ENCODE measurements around the gene NMNAT2. TPM values are rescaled to one million over a fixed set of nuclear protein-coding genes. Genes with fewer than 3 reads are reported as not detected.
"Not testable (repeated sequence)": the region's sequence is repeated elsewhere in the genome, so short reads cannot be mapped to it uniquely, and the experiment has no call there.

Gene NMNAT2
- total and polyA plus RNA-seq, 2 donors: 1.4 to 2.4 TPM

DNA sequence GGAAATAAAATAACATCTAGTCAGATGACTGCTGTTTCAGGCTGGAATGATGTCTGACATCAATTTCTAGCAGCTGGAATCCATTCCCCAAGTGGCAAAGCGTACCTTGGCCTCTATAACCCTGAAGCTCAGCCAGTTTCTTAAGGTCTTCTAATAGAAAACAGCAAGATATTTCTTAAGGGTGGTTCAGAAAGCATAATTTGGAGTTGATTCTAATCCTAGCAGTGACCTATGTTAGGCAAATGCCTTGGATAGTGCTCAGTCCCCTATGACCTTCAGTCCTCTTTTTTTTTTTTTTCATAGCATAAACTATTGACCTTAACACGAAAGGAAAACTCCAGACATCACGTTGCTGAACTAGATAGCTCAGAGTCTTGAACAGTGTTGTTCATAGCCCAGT is 175.6 kb downstream of the NMNAT2 start:
- Histone ChIP-seq H3K36me3 (ENCODE audit: insufficient read depth) (no peaks in the 10 kb centered on the region), H3K4me1 (ENCODE audit: insufficient read depth) (no peaks in the 10 kb centered on the region), H3K4me3 (ENCODE audit: low read depth, low read length) (no peak overlapping the region), H3K27ac (ENCODE audit: low read depth) (no peak overlapping the region)
- DNase-seq (ENCODE audit: extremely low spot score): no peak
- WGBS: 71% methylated on average over 3 of the region's 3 CpGs

- no peak for DNase-seq (ENCODE audit: extremely low spot score)
- H3K4me1 ChIP-seq (ENCODE audit: insufficient read depth): no peaks in the 10 kb centered on the region
- H3K36me3 ChIP-seq (ENCODE audit: insufficient read depth): no peaks in the 10 kb centered on the region
- H3K27ac ChIP-seq (ENCODE audit: low read depth): no peak overlapping the region
- H3K4me3 ChIP-seq (ENCODE audit: low read depth, low read length): no peak overlapping the region
- 53% methylated on average over 3 of the region's 3 CpGs for WGBS
These were observed 176.7 kb downstream of the NMNAT2 start for GRCh38 chr1:183241471-183241870.

DNA sequence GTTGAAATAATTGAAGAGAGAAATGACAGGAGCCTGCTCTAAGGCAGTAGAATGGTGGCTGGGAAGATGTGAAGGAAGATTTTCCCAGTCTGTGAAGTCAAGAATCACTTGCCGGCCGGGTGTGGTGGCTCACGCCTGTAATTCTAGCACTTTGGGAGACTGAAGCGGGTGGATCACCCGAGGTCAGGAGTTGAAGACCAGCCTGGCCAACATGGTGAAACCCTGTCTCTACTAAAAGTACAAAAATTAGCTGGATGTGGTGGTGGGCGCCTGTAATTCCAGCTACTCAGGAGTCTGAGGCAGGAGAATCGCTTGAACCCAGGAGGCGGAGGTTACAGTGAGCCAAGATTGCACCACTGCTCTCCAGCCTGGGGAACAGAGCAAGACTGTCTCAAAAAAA is 177.3 kb downstream of the NMNAT2 start:
- WGBS: 91% methylated on average over 8 of the region's 8 CpGs
- not testable (repeated sequence) for H3K36me3 ChIP-seq (ENCODE audit: insufficient read depth); H3K4me1 ChIP-seq (ENCODE audit: insufficient read depth); H3K4me3 ChIP-seq (ENCODE audit: low read depth, low read length); H3K27ac ChIP-seq (ENCODE audit: low read depth); DNase-seq (ENCODE audit: extremely low spot score)

GRCh38 chr1:183240526-183240825 is 177.7 kb downstream of the NMNAT2 start:
- no peak overlapping the region for H3K27ac ChIP-seq (ENCODE audit: low read depth)

GRCh38 chr1:183239793-183240525 is 178.2 kb downstream of the NMNAT2 start:
- no peak for DNase-seq (ENCODE audit: extremely low spot score)
- no peak overlapping the region for H3K27ac ChIP-seq (ENCODE audit: low read depth)
- WGBS: 65% methylated on average over 8 of the region's 8 CpGs
- no peaks in the 10 kb centered on the region for H3K36me3 ChIP-seq (ENCODE audit: insufficient read depth)
- no peak overlapping the region for H3K4me3 ChIP-seq (ENCODE audit: low read depth, low read length)
- H3K4me1 ChIP-seq (ENCODE audit: insufficient read depth): no peaks in the 10 kb centered on the region

More at GRCh38 chr1:183240526-183240825, 177.7 kb downstream of the NMNAT2 start:
- DNase-seq (ENCODE audit: extremely low spot score): no peak
- 89% methylated on average over 4 of the region's 4 CpGs for WGBS
- Histone ChIP-seq H3K36me3 (ENCODE audit: insufficient read depth) (no peaks in the 10 kb centered on the region), H3K4me3 (ENCODE audit: low read depth, low read length) (no peak overlapping the region), H3K4me1 (ENCODE audit: insufficient read depth) (no peaks in the 10 kb centered on the region)

DNA sequence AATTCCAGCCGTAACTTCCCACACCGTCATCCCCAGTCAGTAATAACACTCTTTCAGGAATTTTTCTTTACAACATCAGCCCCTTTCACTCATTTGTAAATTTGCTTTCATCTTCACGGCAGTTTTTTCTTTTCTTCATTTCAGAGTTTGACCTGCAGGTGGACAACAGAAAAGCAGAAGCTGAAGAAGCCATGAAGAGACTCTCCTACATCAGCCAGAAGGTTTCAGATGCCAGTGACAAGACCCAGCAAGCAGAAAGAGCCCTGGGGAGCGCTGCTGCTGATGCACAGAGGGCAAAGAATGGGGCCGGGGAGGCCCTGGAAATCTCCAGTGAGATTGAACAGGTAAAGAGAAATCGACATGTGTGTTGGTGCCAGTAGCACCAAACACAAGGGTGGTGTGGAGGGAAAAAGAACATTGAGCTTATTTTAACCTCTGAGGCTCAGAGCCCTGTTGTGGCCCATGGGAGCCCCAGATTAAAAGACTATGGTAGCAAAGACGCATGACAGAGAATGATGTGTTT is 178.9 kb downstream of the NMNAT2 start:
- WGBS: 86% methylated on average over 7 of the region's 7 CpGs
- Histone ChIP-seq H3K4me1 (ENCODE audit: insufficient read depth) (no peaks in the 10 kb centered on the region), H3K27ac (ENCODE audit: low read depth) (no peak overlapping the region), H3K4me3 (ENCODE audit: low read depth, low read length) (no peak overlapping the region), H3K36me3 (ENCODE audit: insufficient read depth) (no peaks in the 10 kb centered on the region)
- DNase-seq (ENCODE audit: extremely low spot score): no peak

DNA sequence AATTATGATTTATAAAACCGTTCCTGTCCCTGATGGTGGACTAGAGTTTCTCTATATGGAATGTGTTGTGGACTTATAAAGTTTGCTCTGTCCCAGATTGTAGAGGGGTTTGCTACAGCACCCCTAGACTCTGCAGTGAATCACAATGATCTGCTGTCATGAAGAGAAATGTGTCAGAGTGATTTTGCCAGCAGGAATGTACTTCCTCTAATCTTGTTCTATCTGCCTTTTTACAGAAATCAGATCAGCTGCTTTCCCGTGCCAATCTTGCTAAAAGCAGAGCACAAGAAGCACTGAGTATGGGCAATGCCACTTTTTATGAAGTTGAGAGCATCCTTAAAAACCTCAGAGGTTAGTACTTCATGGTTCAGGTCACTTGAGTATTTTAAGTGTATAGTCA is 180.1 kb downstream of the NMNAT2 start:
- H3K36me3 ChIP-seq (ENCODE audit: insufficient read depth): no peaks in the 10 kb centered on the region
- no peak overlapping the region for H3K27ac ChIP-seq (ENCODE audit: low read depth)
- no peak overlapping the region for H3K4me3 ChIP-seq (ENCODE audit: low read depth, low read length)
- DNase-seq (ENCODE audit: extremely low spot score): no peak
- no peaks in the 10 kb centered on the region for H3K4me1 ChIP-seq (ENCODE audit: insufficient read depth)
- WGBS: 75% methylated on average over 2 of the region's 2 CpGs

DNA sequence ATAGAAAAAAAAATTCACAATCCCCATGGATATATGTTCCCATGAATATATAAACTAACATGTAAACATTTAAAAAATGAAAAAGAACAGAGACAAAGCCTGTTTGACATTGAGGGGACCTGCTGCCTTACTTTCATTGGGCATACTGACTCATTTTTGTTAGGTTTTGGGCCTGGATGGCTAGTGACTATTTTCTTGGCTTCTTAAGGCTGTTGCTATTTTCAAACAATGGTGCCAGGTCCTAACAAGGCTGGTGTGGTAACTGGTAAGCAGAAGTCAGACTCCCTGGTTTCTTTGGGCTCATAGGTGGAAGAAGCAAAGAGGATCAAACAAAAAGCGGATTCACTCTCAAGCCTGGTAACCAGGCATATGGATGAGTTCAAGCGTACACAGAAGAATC is 181.1 kb downstream of the NMNAT2 start:
- no peaks in the 10 kb centered on the region for H3K4me1 ChIP-seq (ENCODE audit: insufficient read depth)
- DNase-seq (ENCODE audit: extremely low spot score): no peak
- no peak overlapping the region for H3K27ac ChIP-seq (ENCODE audit: low read depth)
- H3K4me3 ChIP-seq (ENCODE audit: low read depth, low read length): no peak overlapping the region
- H3K36me3 ChIP-seq (ENCODE audit: insufficient read depth): no peaks in the 10 kb centered on the region
- 96% methylated on average over 2 of the region's 2 CpGs for WGBS

- no peak overlapping the region for H3K27ac ChIP-seq (ENCODE audit: low read depth)
- DNase-seq (ENCODE audit: extremely low spot score): no peak
- no peak overlapping the region for H3K4me3 ChIP-seq (ENCODE audit: low read depth, low read length)
- H3K4me1 ChIP-seq (ENCODE audit: insufficient read depth): no peaks in the 10 kb centered on the region
- 93% methylated on average over 6 of the region's 6 CpGs for WGBS
- H3K36me3 ChIP-seq (ENCODE audit: insufficient read depth): no peaks in the 10 kb centered on the region
These were observed 181.9 kb downstream of the NMNAT2 start for GRCh38 chr1:183236158-183236725.

GRCh38 chr1:183235503-183235902 is 182.7 kb downstream of the NMNAT2 start:
- WGBS: 85% methylated on average over 14 of the region's 14 CpGs
- no peaks in the 10 kb centered on the region for H3K4me1 ChIP-seq (ENCODE audit: insufficient read depth)
- H3K36me3 ChIP-seq (ENCODE audit: insufficient read depth): no peaks in the 10 kb centered on the region
- H3K4me3 ChIP-seq (ENCODE audit: low read depth, low read length): no peak overlapping the region
- H3K27ac ChIP-seq (ENCODE audit: low read depth): peak overlapping the region; percentile 73
- DNase-seq (ENCODE audit: extremely low spot score): no peak

- Histone ChIP-seq H3K36me3 (ENCODE audit: insufficient read depth) (no peaks in the 10 kb centered on the region), H3K4me3 (ENCODE audit: low read depth, low read length) (peak overlapping the region; percentile 31), H3K27ac (ENCODE audit: low read depth) (peak overlapping the region; percentile 73), H3K4me1 (ENCODE audit: insufficient read depth) (no peaks in the 10 kb centered on the region)
- peak; percentile 88 for DNase-seq (ENCODE audit: extremely low spot score)
- WGBS: 19% methylated on average over 15 of the region's 15 CpGs
These were observed 183.3 kb downstream of the NMNAT2 start for GRCh38 chr1:183234660-183235476.

DNA sequence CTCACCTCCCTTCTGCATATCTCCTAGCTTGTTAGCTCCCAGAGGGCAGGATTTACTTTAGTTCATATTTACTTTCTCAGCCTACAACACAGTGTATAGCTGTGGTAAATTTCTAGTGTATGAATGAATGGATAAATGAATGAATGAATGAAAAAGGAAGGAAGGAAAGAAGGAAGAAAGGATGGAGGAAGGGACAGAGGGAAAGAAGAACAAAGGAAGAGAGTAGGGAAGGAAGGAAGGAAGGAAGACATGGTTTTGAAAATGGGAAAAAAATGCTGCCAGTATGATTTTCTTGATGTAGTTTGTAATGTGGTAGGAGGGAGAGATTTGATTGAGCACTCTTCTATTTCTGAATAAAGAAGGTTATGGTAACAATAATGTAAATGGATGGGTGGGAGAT is 185.1 kb downstream of the NMNAT2 start:
- no peaks in the 10 kb centered on the region for H3K36me3 ChIP-seq (ENCODE audit: insufficient read depth)
- no peak overlapping the region for H3K27ac ChIP-seq (ENCODE audit: low read depth)
- H3K4me1 ChIP-seq (ENCODE audit: insufficient read depth): no peaks in the 10 kb centered on the region
- no peak for DNase-seq (ENCODE audit: extremely low spot score)
- H3K4me3 ChIP-seq (ENCODE audit: low read depth, low read length): no peak overlapping the region

DNA sequence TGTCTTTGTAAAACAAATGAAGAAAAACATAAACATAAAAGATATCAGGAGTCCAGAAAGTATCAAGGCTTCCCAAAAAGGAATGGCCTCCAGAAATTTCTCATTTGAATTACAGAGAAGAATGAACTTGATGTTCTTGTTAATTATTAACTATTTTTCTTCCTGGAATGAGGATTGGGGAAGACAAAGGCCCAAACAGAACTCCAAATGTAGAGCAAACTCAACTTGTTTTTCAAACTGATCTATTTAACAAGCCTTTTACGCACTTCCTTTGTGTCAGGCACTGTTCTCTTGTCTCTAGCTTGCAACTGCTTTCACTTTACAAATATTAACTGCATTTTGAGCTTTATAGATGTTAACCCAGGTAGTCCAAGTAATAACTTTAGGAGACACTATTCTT is 186.6 kb downstream of the NMNAT2 start:
- no peaks in the 10 kb centered on the region for H3K36me3 ChIP-seq (ENCODE audit: insufficient read depth)
- H3K4me1 ChIP-seq (ENCODE audit: insufficient read depth): no peaks in the 10 kb centered on the region
- no peak for DNase-seq (ENCODE audit: extremely low spot score)
- no peak overlapping the region for H3K27ac ChIP-seq (ENCODE audit: low read depth)
- WGBS: 90% methylated on average over 1 of the region's 1 CpG
- H3K4me3 ChIP-seq (ENCODE audit: low read depth, low read length): no peak overlapping the region

GRCh38 chr1:183230413-183230812 is 187.8 kb downstream of the NMNAT2 start:
- no peak overlapping the region for H3K4me3 ChIP-seq (ENCODE audit: low read depth, low read length)
- DNase-seq (ENCODE audit: extremely low spot score): no peak
- H3K36me3 ChIP-seq (ENCODE audit: insufficient read depth): no peaks in the 10 kb centered on the region
- WGBS: 95% methylated on average over 2 of the region's 2 CpGs
- H3K4me1 ChIP-seq (ENCODE audit: insufficient read depth): no peaks in the 10 kb centered on the region
- H3K27ac ChIP-seq (ENCODE audit: low read depth): no peak overlapping the region
